ENCODE data around the gene ALDH1L2.
"Not testable (repeated sequence)": the region's sequence is repeated elsewhere in the genome, so short reads cannot be mapped to it uniquely, and the experiment has no call there.

Gene ALDH1L2

GRCh38 chr12:105030820-105031807 lies 53.1 kb downstream of the ALDH1L2 start:
- DNase-seq = no peak

- DNase-seq = no peak
Measured at GRCh38 chr12:105026411-105026810, 57.8 kb downstream of the ALDH1L2 start.

GRCh38 chr12:105025890-105026289 lies 58.4 kb downstream of the ALDH1L2 start:
- no peak for DNase-seq

- DNase-seq = no peak
Measured at GRCh38 chr12:105024928-105025327, 59.3 kb downstream of the ALDH1L2 start.

GRCh38 chr12:105020241-105020962 lies 63.9 kb downstream of the ALDH1L2 start:
- DNase-seq = no peak

- no peak for DNase-seq
Measured at GRCh38 chr12:105018776-105019175, 65.5 kb downstream of the ALDH1L2 start.

GRCh38 chr12:105018012-105018411 lies 66.2 kb downstream of the ALDH1L2 start:
- DNase-seq = no peak

GRCh38 chr12:105015543-105015942 lies 68.7 kb downstream of the ALDH1L2 start:
- DNase-seq = no peak

- DNase-seq = no peak
Measured at GRCh38 chr12:105014603-105015002, 69.7 kb downstream of the ALDH1L2 start.

- DNase-seq = no peak
Measured at GRCh38 chr12:105013892-105014291, 70.4 kb downstream of the ALDH1L2 start.

GRCh38 chr12:105001476-105001875 lies 82.8 kb downstream of the ALDH1L2 start:
- no peak for DNase-seq

GRCh38 chr12:104999347-104999685 lies 84.9 kb downstream of the ALDH1L2 start:
- no peak for DNase-seq

GRCh38 chr12:104998423-104999346 lies 85.6 kb downstream of the ALDH1L2 start:
- peak; percentile 66 for DNase-seq

GRCh38 chr12:104997541-104997940 lies 86.7 kb downstream of the ALDH1L2 start:
- DNase-seq = no peak

- DNase-seq = no peak
Measured at GRCh38 chr12:104994336-104994735, 89.9 kb downstream of the ALDH1L2 start.

- DNase-seq = no peak
Measured at GRCh38 chr12:104991565-104992128, 92.6 kb downstream of the ALDH1L2 start.

- no peak for DNase-seq
Measured at GRCh38 chr12:104990950-104991349, 93.3 kb downstream of the ALDH1L2 start.

- peak; percentile 10 for DNase-seq
Measured at GRCh38 chr12:104986022-104986941, 98.0 kb downstream of the ALDH1L2 start, which contains the start of gene NOPCHAP1. Gene NOPCHAP1 (plus strand): TSS chr12:104986316. CDS start chr12:104986353, 37 bp downstream.

- DNase-seq = no peak
Measured at GRCh38 chr12:104985206-104985605, 99.1 kb downstream of the ALDH1L2 start.

GRCh38 chr12:104977688-104978087 lies 106.6 kb downstream of the ALDH1L2 start:
- not testable (repeated sequence) for DNase-seq

GRCh38 chr12:104976703-104977102 lies 107.6 kb downstream of the ALDH1L2 start:
- DNase-seq = no peak
